Epithelial cell of prostate (primary cell): Measurements from ENCODE around the gene CDC42EP1.
A peak's percentile ranks its signal among the peaks of the same experiment; 100 is the strongest.
"Not testable (repeated sequence)": the region's sequence is repeated elsewhere in the genome, so short reads cannot be mapped to it uniquely, and the experiment has no call there.

Experiments
- DNase-seq: peaks from one replicate; pipeline ENCODE4 v3.0.0-alpha.2; 2011; ENCODE audit warnings: low read depth, low spot score
- H3K27ac ChIP-seq: fragments of 450-650 bp; 2 replicates; pipeline ENCODE4 v1.5.1; 2017; ENCODE audit warnings: mild to moderate bottlenecking

The CDC42EP1 gene

GRCh38 chr22:37559901-37560607, at the start of gene CDC42EP1:
Gene CDC42EP1 (plus strand): TSS chr22:37560480. CDS start chr22:37566350, 5,870 bp downstream.
- no peak for DNase-seq
- H3K27ac ChIP-seq = peak within 1 kb of the TSS; percentile 93

GRCh38 chr22:37511395-37512104, 48.7 kb upstream of the CDC42EP1 start:
- H3K27ac ChIP-seq = peak overlapping the region; percentile 60
- DNase-seq = no peak

GRCh38 chr22:37514526-37515051, 45.7 kb upstream of the CDC42EP1 start:
- no peak overlapping the region for H3K27ac ChIP-seq
- no peak for DNase-seq

GRCh38 chr22:37515901-37516300, 44.4 kb upstream of the CDC42EP1 start:
- no peak for DNase-seq
- H3K27ac ChIP-seq = no peak overlapping the region

GRCh38 chr22:37516456-37516855, 43.8 kb upstream of the CDC42EP1 start:
- no peak overlapping the region for H3K27ac ChIP-seq
- DNase-seq = no peak

- peak overlapping the region; percentile 76 for H3K27ac ChIP-seq
- DNase-seq = no peak
These were observed 42.3 kb upstream of the CDC42EP1 start for GRCh38 chr22:37517826-37518450.

GRCh38 chr22:37518509-37519267, 41.6 kb upstream of the CDC42EP1 start:
- no peak for DNase-seq
- peak overlapping the region; percentile 76 for H3K27ac ChIP-seq

- DNase-seq = no peak
- H3K27ac ChIP-seq = peak within 1 kb of the TSS; percentile 76
These were observed 40.7 kb upstream of the CDC42EP1 start, which contains the start of gene CARD10 for GRCh38 chr22:37519268-37520195. Gene CARD10 (minus strand): TSS chr22:37519415. CDS start chr22:37519200, 215 bp downstream.

- no peak overlapping the region for H3K27ac ChIP-seq
- no peak for DNase-seq
These were observed 39.5 kb upstream of the CDC42EP1 start for GRCh38 chr22:37520776-37521191.

GRCh38 chr22:37521236-37521739, 39.0 kb upstream of the CDC42EP1 start:
- no peak for DNase-seq
- H3K27ac ChIP-seq = no peak overlapping the region

- no peak overlapping the region for H3K27ac ChIP-seq
- no peak for DNase-seq
These were observed 37.8 kb upstream of the CDC42EP1 start for GRCh38 chr22:37522482-37522881.

GRCh38 chr22:37525073-37525745, 35.1 kb upstream of the CDC42EP1 start:
- peak overlapping the region; percentile 98 for H3K27ac ChIP-seq
- DNase-seq = no peak

- no peak for DNase-seq
- H3K27ac ChIP-seq = peak overlapping the region; percentile 98
These were observed 34.4 kb upstream of the CDC42EP1 start for GRCh38 chr22:37525746-37526350.

GRCh38 chr22:37526376-37526775, 33.9 kb upstream of the CDC42EP1 start:
- peak overlapping the region; percentile 98 for H3K27ac ChIP-seq
- peak; percentile 84 for DNase-seq

GRCh38 chr22:37527081-37527752, 33.1 kb upstream of the CDC42EP1 start:
- not testable (repeated sequence) for DNase-seq
- H3K27ac ChIP-seq = peak overlapping the region; percentile 98

- not testable (repeated sequence) for DNase-seq, H3K27ac ChIP-seq
These were observed 32.3 kb upstream of the CDC42EP1 start for GRCh38 chr22:37527952-37528351.

- DNase-seq = no peak
- no peak overlapping the region for H3K27ac ChIP-seq
These were observed 30.5 kb upstream of the CDC42EP1 start for GRCh38 chr22:37529652-37530345.
